ENCODE results near the gene STC2. TPM values are rescaled to one million over a fixed set of nuclear protein-coding genes. Genes with fewer than 3 reads are reported as not detected.

STC2 gene
- total and polyA plus RNA-seq, 2 of the 4 experiments (the other 2 are of a cell fraction) = 87.5 to 270 TPM

DNA sequence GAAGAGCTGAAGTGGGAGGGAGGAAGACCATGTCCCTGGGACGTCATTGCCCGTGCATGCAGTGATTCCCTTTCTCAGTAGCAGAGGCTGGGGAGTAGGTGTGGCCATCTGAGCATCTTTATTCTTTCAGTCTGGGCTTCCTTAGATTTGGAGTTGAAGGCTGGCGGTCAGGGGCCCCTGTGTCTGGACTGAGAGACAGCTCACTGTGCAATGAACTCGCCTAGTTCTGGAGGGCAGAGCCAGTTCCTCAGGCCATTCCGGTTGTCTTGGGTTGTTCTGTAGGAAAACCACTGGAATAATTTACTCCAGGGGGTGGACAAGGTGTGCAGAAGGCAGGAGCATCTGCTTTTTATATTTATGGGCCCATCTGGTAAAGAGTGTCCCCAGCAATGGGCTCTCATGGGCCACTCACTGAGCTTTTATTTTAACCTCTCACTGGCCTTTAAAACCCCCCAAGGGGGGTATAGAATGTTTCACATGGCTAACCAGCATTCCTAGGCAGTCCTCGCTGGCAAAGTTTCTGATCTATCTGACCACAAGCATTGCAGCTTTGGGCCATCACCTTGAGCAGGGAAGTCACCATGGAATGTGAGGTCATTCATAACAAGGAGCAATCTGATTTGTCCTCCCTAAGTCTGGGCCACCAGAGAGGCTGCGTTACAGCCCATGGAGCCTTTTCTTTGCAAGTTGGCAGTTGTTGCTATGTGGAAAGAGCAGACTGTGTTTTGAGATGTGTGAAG, 9.2 kb downstream of the STC2 start:
- H3K36me3 ChIP-seq (ENCODE audit: control insufficient read depth, insufficient read depth, low read length) = peaks cover 66% of the 10 kb centered on the region
- H4K91ac ChIP-seq (ENCODE audit: insufficient read depth, low read depth, low read length) = no peak overlapping the region
- peaks cover 26 to 73% of the 10 kb centered on the region in 2 experiments for H3K79me1 ChIP-seq (ENCODE audit: low read depth in 1 of 2, low read length in 2 of 2)
- ChIA-PET POLR2A (ENCODE audit: unreplicated experiment) (interaction anchor here (0.6 kb wide), 1 partner anchor 192 kb away, joined by 5 read pairs; no protein-coding TSS in a partner anchor), CTCF (interaction anchor here (1.8 kb wide), 1 partner anchor 25 kb away, joined by 5 read pairs; no protein-coding TSS in a partner anchor)
- 0 out of 2 replicates have a peak overlapping the region, but pooled peaks have one; percentile 18 for H3K4ac ChIP-seq (ENCODE audit: low read depth, low read length)
- in situ Hi-C loops (cut with MboI; ENCODE audit: low sequenced_read_pairs) (no loop called here), dilution Hi-C loops (cut with HindIII; ENCODE audit: low sequenced_read_pairs, unreplicated experiment) (no loop called here), intact Hi-C loops (cut with micrococcal nuclease) (no loop called here)
- no peak overlapping the region for H2BK15ac ChIP-seq (ENCODE audit: low read depth, low read length)
- H3K18ac ChIP-seq (ENCODE audit: low read depth, low read length) = no peak overlapping the region
- no TSS peak for BruUV-seq (replicated peaks)
- WGBS, 2 experiments (ENCODE audit: extremely low coverage in 2 of 2, insufficient read length in 1 of 2) = 93% methylated on average over 2 of the region's 7 CpGs; no CpG with 5 or more reads in 1 of the 2 experiments
- H2BK120ac ChIP-seq (ENCODE audit: low read depth, low read length) = no peak overlapping the region
- H3K4me1 ChIP-seq (ENCODE audit: control insufficient read depth, insufficient read depth, low read length) = peaks cover 48% of the 10 kb centered on the region
- no peak overlapping the region for H2AK9ac ChIP-seq (replicated peaks; ENCODE audit: low read depth, low read length, poor library complexity)
- H2BK20ac ChIP-seq (ENCODE audit: low read depth, low read length) = no peak overlapping the region
- peaks cover 81% of the 10 kb centered on the region for H4K20me1 ChIP-seq (ENCODE audit: insufficient read depth, low read length)
- TF ChIP-seq POLR2A (IDR thresholded peaks at IDR 0.05; ENCODE audit: low read depth, low read length) = peak; percentile 40; the same call in 1 of the 2 replicates
- TF ChIP-seq MXI1 (IDR thresholded peaks at IDR 0.05; ENCODE audit: borderline replicate concordance, low read depth, low read length) = no peak
- H4K5ac ChIP-seq (ENCODE audit: low read depth, low read length) = no peak overlapping the region
- H3K9ac ChIP-seq (ENCODE audit: low read depth, low read length) = no peak overlapping the region
- peak overlapping the region; percentile 7; the same call in 1 of the 2 replicates for H2AK5ac ChIP-seq (ENCODE audit: low read depth, low read length)
- H3K14ac ChIP-seq (replicated peaks; ENCODE audit: low read depth, low read length) = no peak overlapping the region; the same call in 1 of the 2 replicates
- DNase-seq (no peak), ATAC-seq (ENCODE audit: low read depth) (no peak)
- H3K9me3 ChIP-seq (ENCODE audit: control insufficient read depth, insufficient read depth, low read length) = no peaks in the 10 kb centered on the region
- H3K56ac ChIP-seq (ENCODE audit: extremely low read depth, insufficient read depth, low read length) = no peak overlapping the region
- H3K4me2 ChIP-seq (ENCODE audit: low read depth, low read length) = no peak overlapping the region
- peak overlapping the region; percentile 15; the same call in 1 of the 2 replicates for H3K27ac ChIP-seq (ENCODE audit: insufficient read depth, low read length)
- no peaks in the 10 kb centered on the region for H3K27me3 ChIP-seq (ENCODE audit: control insufficient read depth, insufficient read depth, low read length)
- peaks cover 18% of the 10 kb centered on the region for H3K9me1 ChIP-seq (ENCODE audit: insufficient read depth, low read length)
- H3K4me3 ChIP-seq (ENCODE audit: insufficient read depth, low read depth, low read length) = no peak overlapping the region
- H2BK5ac ChIP-seq (ENCODE audit: low read depth, low read length, poor library complexity, severe bottlenecking) = peak overlapping the region; percentile 17
- H3K23ac ChIP-seq (ENCODE audit: low read depth, low read length) = peak overlapping the region; percentile 6; the same call in 1 of the 2 replicates
- no peak overlapping the region for H2AFZ ChIP-seq (replicated peaks; ENCODE audit: low read length, poor library complexity)
- 0 out of 4 replicates have a peak overlapping the region, but pooled peaks of 1 of the 2 experiments have one; percentile 17 for H4K8ac ChIP-seq (ENCODE audit: low read depth in 2 of 2, low read length in 2 of 2)

All from IMR-90 (cell line).